ENCODE measurements around the gene STRIP1. TPM values are rescaled to one million over a fixed set of nuclear protein-coding genes. Genes with fewer than 3 reads are reported as not detected.

The STRIP1 gene
- total and polyA plus RNA-seq, 2 donors (not counting 3 experiments of a cell fraction or from before 2014, with no cell fraction given) = 26.2 to 42.1 TPM

- Histone ChIP-seq H3K9me3 (replicated peaks; ENCODE audit: control insufficient read depth, insufficient read depth, low read length) (no peaks in the 10 kb centered on the region), H3K27ac (ENCODE audit: insufficient read depth, low read depth, low read length) (no peak overlapping the region), H3K36me3 (ENCODE audit: control insufficient read depth in 2 of 2, extremely low read depth in 1 of 2, insufficient read depth in 2 of 2, low read length in 2 of 2) (no peaks in the 10 kb centered on the region), H4K20me1 (replicated peaks; ENCODE audit: control insufficient read depth, extremely low read depth, insufficient read depth, low read length) (no peaks in the 10 kb centered on the region), H3K79me2 (ENCODE audit: control insufficient read depth, insufficient read depth, low read length) (no peaks in the 10 kb centered on the region), H3K9ac (replicated peaks; ENCODE audit: extremely low read depth, insufficient read depth, low read length) (no peak overlapping the region), H3K9me1 (replicated peaks; ENCODE audit: control insufficient read depth, extremely low read depth, insufficient read depth, low read length) (no peaks in the 10 kb centered on the region), H3K4me3 (replicated peaks in 1 of 3; ENCODE audit: insufficient read depth in 1 of 3, low read depth in 1 of 3, low read length in 3 of 3) (no peak overlapping the region), H3K4me1 (ENCODE audit: control insufficient read depth, extremely low read depth, insufficient read depth, low read length) (peaks cover 6% of the 10 kb centered on the region), H3K27me3 (ENCODE audit: control insufficient read depth in 2 of 2, insufficient read depth in 2 of 2, low read length in 2 of 2) (peaks cover 57 to 58% of the 10 kb centered on the region in 2 experiments), H2AFZ (ENCODE audit: low read depth, low read length) (no peak overlapping the region), H3K4me2 (ENCODE audit: insufficient read depth, low read length) (no peak overlapping the region)
- FAIRE-seq = no peak
- intact Hi-C loops (cut with micrococcal nuclease) = no loop called here
- DNase-seq (ENCODE audit: low read depth, low spot score) = no peak
- CTCF ChIA-PET = interaction anchor here (1.5 to 2.0 kb wide), 3 partner anchors 8 to 30 kb away, joined by 4 to 6 read pairs (median 4); no protein-coding TSS in a partner anchor
- TF ChIP-seq POLR2AphosphoS5 (IDR thresholded peaks at IDR 0.05; ENCODE audit: insufficient read depth, low read depth, low read length) (no peak), FOS (IDR thresholded peaks at IDR 0.05; ENCODE audit: borderline replicate concordance, insufficient read depth, low read length) (no peak), JUN (IDR thresholded peaks at IDR 0.05; ENCODE audit: borderline replicate concordance, insufficient read depth, insufficient read length, low read depth) (no peak), EZH2 (IDR thresholded peaks at IDR 0.05; ENCODE audit: borderline replicate concordance, low read depth, low read length, severe bottlenecking) (no peak), POLR2A (IDR thresholded peaks at IDR 0.05; ENCODE audit: low read depth, low read length) (no peak)
- dilution Hi-C loops (cut with MboI; ENCODE audit: extremely low pct_ligation_motif_present, low sequenced_read_pairs) = no loop called here
- no TSS peak for BruUV-seq (replicated peaks)
- POLR2A ChIA-PET = no interaction called here
Measured at GRCh38 chr1:110083061-110083865, 48.8 kb downstream of the STRIP1 start.

- Histone ChIP-seq H3K4me2 (ENCODE audit: insufficient read depth, low read length) (peak overlapping the region; percentile 70), H3K79me2 (ENCODE audit: control insufficient read depth, insufficient read depth, low read length) (no peaks in the 10 kb centered on the region), H3K4me3 (replicated peaks in 1 of 3; ENCODE audit: insufficient read depth in 1 of 3, low read depth in 1 of 3, low read length in 3 of 3) (no peak overlapping the region), H3K27ac (ENCODE audit: insufficient read depth, low read depth, low read length) (no peak overlapping the region), H2AFZ (ENCODE audit: low read depth, low read length) (no peak overlapping the region), H3K27me3 (ENCODE audit: control insufficient read depth in 2 of 2, insufficient read depth in 2 of 2, low read length in 2 of 2) (peaks cover 56 to 58% of the 10 kb centered on the region in 2 experiments), H3K9me3 (replicated peaks; ENCODE audit: control insufficient read depth, insufficient read depth, low read length) (no peaks in the 10 kb centered on the region), H3K9me1 (replicated peaks; ENCODE audit: control insufficient read depth, extremely low read depth, insufficient read depth, low read length) (no peaks in the 10 kb centered on the region), H3K36me3 (ENCODE audit: control insufficient read depth in 2 of 2, extremely low read depth in 1 of 2, insufficient read depth in 2 of 2, low read length in 2 of 2) (no peaks in the 10 kb centered on the region), H4K20me1 (replicated peaks; ENCODE audit: control insufficient read depth, extremely low read depth, insufficient read depth, low read length) (no peaks in the 10 kb centered on the region), H3K9ac (replicated peaks; ENCODE audit: extremely low read depth, insufficient read depth, low read length) (no peak overlapping the region), H3K4me1 (ENCODE audit: control insufficient read depth, extremely low read depth, insufficient read depth, low read length) (peaks cover 6% of the 10 kb centered on the region)
- CTCF ChIA-PET = no interaction called here
- POLR2A ChIA-PET = no interaction called here
- DNase-seq (ENCODE audit: low read depth, low spot score) (no peak), FAIRE-seq (no peak)
- TF ChIP-seq FOS (IDR thresholded peaks at IDR 0.05; ENCODE audit: borderline replicate concordance, insufficient read depth, low read length) (no peak), CTCF (IDR thresholded peaks at IDR 0.05; ENCODE audit: extremely low read depth in 1 of 2, insufficient read depth in 1 of 2, low read depth in 1 of 2, low read length in 2 of 2) (no peak)
- dilution Hi-C loops (cut with MboI; ENCODE audit: extremely low pct_ligation_motif_present, low sequenced_read_pairs) (no loop called here), intact Hi-C loops (cut with micrococcal nuclease) (no loop called here)
- no TSS peak for BruUV-seq (replicated peaks)
Measured at GRCh38 chr1:110083866-110084226, 49.4 kb downstream of the STRIP1 start.

All from endothelial cell of umbilical vein (primary cell).